ENCODE data around the gene CHURC1. TPM values are rescaled to one million over a fixed set of nuclear protein-coding genes. Genes with fewer than 3 reads are reported as not detected.

Gene CHURC1
- total and polyA plus RNA-seq, 2 donors (not counting 1 experiment from before 2014, with no cell fraction given), result 29.7 to 77.1 TPM

GRCh38 chr14:64973026-64973442 is 58.8 kb downstream of the CHURC1 start:
- ChIA-PET POLR2A (no interaction called here), CTCF (interaction anchor here (0.8 to 1.5 kb wide), 2 partner anchors 11 to 150 kb away, joined by 3 to 4 read pairs; no protein-coding TSS in a partner anchor)
- Histone ChIP-seq H3K4me2 (replicated peaks; ENCODE audit: low read depth, low read length, poor library complexity, severe bottlenecking) (peak overlapping the region; percentile 96), H3K36me3 (replicated peaks in 1 of 2; ENCODE audit: control extremely low read depth in 1 of 2, control insufficient read depth in 1 of 2, extremely low read depth in 1 of 2, insufficient read depth in 2 of 2, low read length in 1 of 2) (no peaks in the 10 kb centered on the region), H3K9ac (ENCODE audit: low read length) (no peak overlapping the region), H4K20me1 (ENCODE audit: control insufficient read depth, insufficient read depth, low read length, poor library complexity, severe bottlenecking) (no peaks in the 10 kb centered on the region), H3K79me2 (ENCODE audit: control insufficient read depth, insufficient read depth, low read length) (no peaks in the 10 kb centered on the region), H3K9me3 (ENCODE audit: control extremely low read depth in 1 of 3, control insufficient read depth in 2 of 3, insufficient read depth in 1 of 3, low read length in 2 of 3) (no peaks in the 10 kb centered on the region), H3K27ac (ENCODE audit: low read length in 2 of 2) (no peak overlapping the region), H3K4me1 (ENCODE audit: control insufficient read depth in 2 of 2, insufficient read depth in 2 of 2, low read length in 2 of 2) (peaks cover 11% of the 10 kb centered on the region in 2 donors), H3K4me3 (ENCODE audit: control extremely low read depth in 1 of 5, extremely low read depth in 1 of 5, insufficient read depth in 1 of 5, low read depth in 2 of 5, low read length in 4 of 5) (no peak overlapping the region), H3K27me3 (replicated peaks in 1 of 4; ENCODE audit: control extremely low read depth in 1 of 4, control insufficient read depth in 3 of 4, insufficient read depth in 4 of 4, low read length in 3 of 4) (peaks cover 0 to 27% (median 9%) of the 10 kb centered on the region in 4 experiments), H2AFZ (ENCODE audit: insufficient read depth, low read depth, low read length, poor library complexity, severe bottlenecking) (peak overlapping the region; percentile 69)
- DNase-seq (no peak), ATAC-seq (ENCODE audit: low read depth) (no peak)
- Mint-ChIP-seq H3K4me1 (peaks cover 6% of the 10 kb centered on the region), H3K27me3 (peaks cover 19% of the 10 kb centered on the region), H3K27ac (no peak overlapping the region), H3K4me3 (peak overlapping the region; percentile 83), H3K9me3 (ENCODE audit: insufficient read depth) (no peaks in the 10 kb centered on the region)
- no peak for TF ChIP-seq CTCF (IDR thresholded peaks at IDR 0.05)
- no peak for TF ChIP-seq EZH2 (IDR thresholded peaks at IDR 0.05; ENCODE audit: borderline replicate concordance, insufficient read depth, low read depth, low read length, poor library complexity, severe bottlenecking)
- intact Hi-C loops (cut with micrococcal nuclease), result loop anchor here (2.0 to 5.0 kb wide), 2 partner anchors 14 to 61 kb away; partner anchors contain the start of genes CHURC1 and FNTB
- WGBS (ENCODE audit: insufficient coverage), result 100% methylated on average over 4 of the region's 8 CpGs

- no peak overlapping the region for H3K9ac ChIP-seq (ENCODE audit: low read length)
- no peaks in the 10 kb centered on the region for H3K9me3 ChIP-seq (ENCODE audit: control extremely low read depth in 1 of 3, control insufficient read depth in 2 of 3, insufficient read depth in 1 of 3, low read length in 2 of 3)
- POLR2A ChIA-PET, result no interaction called here
- H3K27me3 ChIP-seq (replicated peaks in 1 of 4; ENCODE audit: control extremely low read depth in 1 of 4, control insufficient read depth in 3 of 4, insufficient read depth in 4 of 4, low read length in 3 of 4), result peaks cover 0 to 27% (median 9%) of the 10 kb centered on the region in 4 experiments
- CTCF ChIA-PET, result interaction anchor here (0.6 to 1.5 kb wide), 2 partner anchors 10 to 15 kb away, joined by 3 to 4 read pairs; no protein-coding TSS in a partner anchor
- ATAC-seq (ENCODE audit: low read depth), result no peak
- Mint-ChIP-seq H3K9me3 (ENCODE audit: insufficient read depth) (no peaks in the 10 kb centered on the region), H3K4me3 (no peak overlapping the region), H3K27me3 (peaks cover 19% of the 10 kb centered on the region), H3K4me1 (peaks cover 6% of the 10 kb centered on the region), H3K27ac (no peak overlapping the region)
- H3K36me3 ChIP-seq (replicated peaks in 1 of 2; ENCODE audit: control extremely low read depth in 1 of 2, control insufficient read depth in 1 of 2, extremely low read depth in 1 of 2, insufficient read depth in 2 of 2, low read length in 1 of 2), result no peaks in the 10 kb centered on the region
- no peaks in the 10 kb centered on the region for H3K79me2 ChIP-seq (ENCODE audit: control insufficient read depth, insufficient read depth, low read length)
- intact Hi-C loops (cut with micrococcal nuclease), result loop anchor here (2.0 to 5.0 kb wide), 2 partner anchors 13 to 62 kb away; partner anchors contain the start of genes CHURC1 and FNTB
- H4K20me1 ChIP-seq (ENCODE audit: control insufficient read depth, insufficient read depth, low read length, poor library complexity, severe bottlenecking), result no peaks in the 10 kb centered on the region
- H3K4me3 ChIP-seq (ENCODE audit: control extremely low read depth in 1 of 5, extremely low read depth in 1 of 5, insufficient read depth in 1 of 5, low read depth in 2 of 5, low read length in 4 of 5), result no peak overlapping the region
- peaks cover 11% of the 10 kb centered on the region in 2 donors for H3K4me1 ChIP-seq (ENCODE audit: control insufficient read depth in 2 of 2, insufficient read depth in 2 of 2, low read length in 2 of 2)
- H2AFZ ChIP-seq (ENCODE audit: insufficient read depth, low read depth, low read length, poor library complexity, severe bottlenecking), result no peak overlapping the region
- 100% methylated on average over 5 of the region's 9 CpGs for WGBS (ENCODE audit: insufficient coverage)
- no peak for DNase-seq
- no peak for TF ChIP-seq EZH2 (IDR thresholded peaks at IDR 0.05; ENCODE audit: borderline replicate concordance, insufficient read depth, low read depth, low read length, poor library complexity, severe bottlenecking)
- no peak for TF ChIP-seq CTCF (IDR thresholded peaks at IDR 0.05)
- H3K4me2 ChIP-seq (replicated peaks; ENCODE audit: low read depth, low read length, poor library complexity, severe bottlenecking), result no peak overlapping the region
- H3K27ac ChIP-seq (ENCODE audit: low read length in 2 of 2), result no peak overlapping the region
Measured at GRCh38 chr14:64973826-64974225, 59.6 kb downstream of the CHURC1 start.

All from B cell (primary cell).